HG03064 (cell line): Measurements from ENCODE around the gene DIPK1A.

Source experiments
- ATAC-seq: cut with Tn5 transposase; IDR thresholded peaks from one replicate; pipeline ENCODE4 v1.9.1; 2021; ENCODE audit warnings: low read depth; ENCODE audit not compliant: unreplicated experiment

DIPK1A gene

GRCh38 chr1:92881391-92881790, 79.9 kb downstream of the DIPK1A start:
- ATAC-seq: no peak

GRCh38 chr1:92879316-92879968, 81.8 kb downstream of the DIPK1A start:
- ATAC-seq: no peak

- peak; percentile 71 for ATAC-seq
Observed at GRCh38 chr1:92877792-92878191, 83.5 kb downstream of the DIPK1A start.

- ATAC-seq: peak; percentile 36
Observed at GRCh38 chr1:92877081-92877711, 84.1 kb downstream of the DIPK1A start.

- no peak for ATAC-seq
Observed at GRCh38 chr1:92876351-92876750, 84.9 kb downstream of the DIPK1A start.

GRCh38 chr1:92874987-92875386, 86.3 kb downstream of the DIPK1A start:
- ATAC-seq: no peak

GRCh38 chr1:92872719-92873118, 88.5 kb downstream of the DIPK1A start:
- ATAC-seq: no peak

GRCh38 chr1:92870591-92870990, 90.7 kb downstream of the DIPK1A start:
- no peak for ATAC-seq

GRCh38 chr1:92864131-92864530, 97.1 kb downstream of the DIPK1A start:
- ATAC-seq: no peak

- no peak for ATAC-seq
Observed at GRCh38 chr1:92862605-92863004, 98.7 kb downstream of the DIPK1A start.

- no peak for ATAC-seq
Observed at GRCh38 chr1:92859400-92860039, 101.7 kb downstream of the DIPK1A start.

GRCh38 chr1:92858564-92859399, 102.5 kb downstream of the DIPK1A start:
- peak; percentile 60 for ATAC-seq

- no peak for ATAC-seq
Observed at GRCh38 chr1:92857817-92858216, 103.4 kb downstream of the DIPK1A start.

GRCh38 chr1:92855236-92855635, 106.0 kb downstream of the DIPK1A start:
- no peak for ATAC-seq

- no peak for ATAC-seq
Observed at GRCh38 chr1:92854101-92854785, 107.0 kb downstream of the DIPK1A start.

GRCh38 chr1:92853299-92853698, 108.0 kb downstream of the DIPK1A start:
- ATAC-seq: no peak

GRCh38 chr1:92851729-92852128, 109.5 kb downstream of the DIPK1A start:
- ATAC-seq: no peak

- no peak for ATAC-seq
Observed at GRCh38 chr1:92850019-92850418, 111.2 kb downstream of the DIPK1A start.

GRCh38 chr1:92848201-92848600, 113.1 kb downstream of the DIPK1A start:
- ATAC-seq: no peak

- no peak for ATAC-seq
Observed at GRCh38 chr1:92845908-92846307, 115.4 kb downstream of the DIPK1A start.
